HG03159 (cell line): ENCODE results near the gene ABCA12.
A peak's percentile ranks its signal among the peaks of the same experiment; 100 is the strongest.

Source experiments
- ATAC-seq: cut with Tn5 transposase; IDR thresholded peaks from one replicate; pipeline ENCODE4 v1.9.1; 2021; ENCODE audit warnings: mild to moderate bottlenecking, moderate library complexity; ENCODE audit not compliant: unreplicated experiment

The ABCA12 gene

GRCh38 chr2:215136669-215137328, 1.6 kb downstream of the ABCA12 start:
- peak; percentile 46 for ATAC-seq

- no peak for ATAC-seq
Measured at GRCh38 chr2:215120401-215120800, 18.0 kb downstream of the ABCA12 start.

- ATAC-seq: no peak
Measured at GRCh38 chr2:215119847-215120246, 18.6 kb downstream of the ABCA12 start.

GRCh38 chr2:215110918-215111317, 27.5 kb downstream of the ABCA12 start:
- ATAC-seq: no peak

- ATAC-seq: no peak
Measured at GRCh38 chr2:215107216-215108056, 31.0 kb downstream of the ABCA12 start.

- no peak for ATAC-seq
Measured at GRCh38 chr2:215105607-215106354, 32.6 kb downstream of the ABCA12 start.

- no peak for ATAC-seq
Measured at GRCh38 chr2:215104226-215104625, 34.2 kb downstream of the ABCA12 start.

GRCh38 chr2:215098875-215099274, 39.6 kb downstream of the ABCA12 start:
- ATAC-seq: no peak

- ATAC-seq: no peak
Measured at GRCh38 chr2:215084080-215084479, 54.3 kb downstream of the ABCA12 start.

GRCh38 chr2:215083146-215083545, 55.3 kb downstream of the ABCA12 start:
- no peak for ATAC-seq

GRCh38 chr2:215082446-215082845, 56.0 kb downstream of the ABCA12 start:
- ATAC-seq: no peak

GRCh38 chr2:215080545-215080944, 57.9 kb downstream of the ABCA12 start:
- no peak for ATAC-seq

GRCh38 chr2:215071676-215072075, 66.8 kb downstream of the ABCA12 start:
- ATAC-seq: no peak

GRCh38 chr2:215068399-215068798, 70.0 kb downstream of the ABCA12 start:
- no peak for ATAC-seq

- ATAC-seq: no peak
Measured at GRCh38 chr2:215066124-215066523, 72.3 kb downstream of the ABCA12 start.

GRCh38 chr2:215063526-215063925, 74.9 kb downstream of the ABCA12 start:
- no peak for ATAC-seq

GRCh38 chr2:215060861-215061536, 77.4 kb downstream of the ABCA12 start:
- no peak for ATAC-seq

GRCh38 chr2:215059724-215060123, 78.7 kb downstream of the ABCA12 start:
- ATAC-seq: no peak

- ATAC-seq: no peak
Measured at GRCh38 chr2:215055891-215056290, 82.5 kb downstream of the ABCA12 start.

- no peak for ATAC-seq
Measured at GRCh38 chr2:215052810-215053209, 85.6 kb downstream of the ABCA12 start.

GRCh38 chr2:215052404-215052803, 86.0 kb downstream of the ABCA12 start:
- no peak for ATAC-seq
